ENCODE data around the gene SPARCL1.
A peak's percentile ranks its signal among the peaks of the same experiment; 100 is the strongest.

The SPARCL1 gene

DNA sequence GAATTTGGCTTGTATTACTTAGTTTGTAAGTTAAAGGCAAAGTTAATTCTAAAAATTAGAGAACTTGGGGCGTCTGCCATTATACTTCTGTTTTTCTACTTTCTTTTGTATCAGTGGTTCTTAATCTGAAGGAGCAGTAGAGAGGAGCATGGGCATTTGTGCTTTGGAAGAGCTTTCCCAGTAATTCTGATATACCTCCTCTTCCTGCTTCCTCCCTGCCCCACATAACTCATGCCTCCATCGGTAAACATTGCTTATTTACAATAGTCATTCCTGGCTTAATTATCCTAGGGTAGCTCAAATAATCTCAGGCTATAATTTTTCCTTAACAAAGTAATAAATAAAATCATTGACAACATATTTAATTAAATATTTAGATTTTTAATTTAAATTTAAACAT lies 37.1 kb upstream of the SPARCL1 start:
- TF ChIP-seq, protein P1, sequence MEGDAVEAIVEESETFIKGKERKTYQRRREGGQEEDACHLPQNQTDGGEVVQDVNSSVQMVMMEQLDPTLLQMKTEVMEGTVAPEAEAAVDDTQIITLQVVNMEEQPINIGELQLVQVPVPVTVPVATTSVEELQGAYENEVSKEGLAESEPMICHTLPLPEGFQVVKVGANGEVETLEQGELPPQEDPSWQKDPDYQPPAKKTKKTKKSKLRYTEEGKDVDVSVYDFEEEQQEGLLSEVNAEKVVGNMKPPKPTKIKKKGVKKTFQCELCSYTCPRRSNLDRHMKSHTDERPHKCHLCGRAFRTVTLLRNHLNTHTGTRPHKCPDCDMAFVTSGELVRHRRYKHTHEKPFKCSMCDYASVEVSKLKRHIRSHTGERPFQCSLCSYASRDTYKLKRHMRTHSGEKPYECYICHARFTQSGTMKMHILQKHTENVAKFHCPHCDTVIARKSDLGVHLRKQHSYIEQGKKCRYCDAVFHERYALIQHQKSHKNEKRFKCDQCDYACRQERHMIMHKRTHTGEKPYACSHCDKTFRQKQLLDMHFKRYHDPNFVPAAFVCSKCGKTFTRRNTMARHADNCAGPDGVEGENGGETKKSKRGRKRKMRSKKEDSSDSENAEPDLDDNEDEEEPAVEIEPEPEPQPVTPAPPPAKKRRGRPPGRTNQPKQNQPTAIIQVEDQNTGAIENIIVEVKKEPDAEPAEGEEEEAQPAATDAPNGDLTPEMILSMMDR (IDR thresholded peaks at IDR 0.05; ENCODE audit: insufficient read depth, low read depth, low read length, missing control alignments), result no peak
- no peak for DNase-seq (ENCODE audit: low read depth)
- no peak overlapping the region for H3K4me3 ChIP-seq (ENCODE audit: low read depth, low read length)

DNA sequence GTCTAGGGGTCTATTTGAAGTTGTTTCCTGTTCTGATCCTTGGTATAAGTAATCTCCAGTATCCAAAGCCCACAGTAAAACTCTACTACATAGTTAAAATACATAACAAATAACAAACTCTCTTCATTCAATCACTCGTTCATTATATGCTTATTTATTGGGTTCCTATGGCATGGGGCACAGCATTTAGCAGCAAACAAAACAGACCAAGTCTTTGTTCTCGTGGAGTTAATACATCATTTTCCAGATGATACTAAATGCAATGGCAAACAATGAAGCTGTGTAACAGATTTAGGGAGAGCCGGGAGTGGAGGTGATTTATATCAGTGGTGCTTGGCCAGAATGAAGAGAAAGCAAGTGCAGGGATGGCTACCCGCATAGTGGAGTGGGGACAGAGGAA lies 36.6 kb upstream of the SPARCL1 start:
- no peak overlapping the region for H3K4me3 ChIP-seq (ENCODE audit: low read depth, low read length)
- TF ChIP-seq, protein P1 (IDR thresholded peaks at IDR 0.05; ENCODE audit: insufficient read depth, low read depth, low read length, missing control alignments), result no peak
- no peak for DNase-seq (ENCODE audit: low read depth)

DNA sequence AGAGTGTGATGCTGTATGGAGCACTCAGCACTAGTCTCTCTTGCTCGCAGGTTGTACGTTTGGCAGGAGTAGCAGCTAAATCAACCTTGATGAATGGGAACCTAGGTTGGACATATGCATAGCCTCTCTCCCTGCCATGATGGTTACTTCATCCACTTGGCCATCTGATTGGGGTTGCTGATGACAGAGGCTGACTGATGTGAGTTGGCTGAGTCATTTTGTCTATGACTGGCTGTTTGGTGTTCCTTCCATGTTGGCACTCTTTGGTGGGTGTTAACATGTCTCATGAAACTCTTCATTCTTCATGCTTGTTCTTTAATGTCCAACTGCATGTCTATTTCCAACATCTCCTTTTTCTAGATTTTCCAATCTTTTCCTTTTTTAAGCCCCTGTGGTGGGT lies 31.6 kb upstream of the SPARCL1 start:
- TF ChIP-seq, protein P1 (IDR thresholded peaks at IDR 0.05; ENCODE audit: insufficient read depth, low read depth, low read length, missing control alignments), result no peak
- no peak overlapping the region for H3K4me3 ChIP-seq (ENCODE audit: low read depth, low read length)
- DNase-seq (ENCODE audit: low read depth), result no peak

DNA sequence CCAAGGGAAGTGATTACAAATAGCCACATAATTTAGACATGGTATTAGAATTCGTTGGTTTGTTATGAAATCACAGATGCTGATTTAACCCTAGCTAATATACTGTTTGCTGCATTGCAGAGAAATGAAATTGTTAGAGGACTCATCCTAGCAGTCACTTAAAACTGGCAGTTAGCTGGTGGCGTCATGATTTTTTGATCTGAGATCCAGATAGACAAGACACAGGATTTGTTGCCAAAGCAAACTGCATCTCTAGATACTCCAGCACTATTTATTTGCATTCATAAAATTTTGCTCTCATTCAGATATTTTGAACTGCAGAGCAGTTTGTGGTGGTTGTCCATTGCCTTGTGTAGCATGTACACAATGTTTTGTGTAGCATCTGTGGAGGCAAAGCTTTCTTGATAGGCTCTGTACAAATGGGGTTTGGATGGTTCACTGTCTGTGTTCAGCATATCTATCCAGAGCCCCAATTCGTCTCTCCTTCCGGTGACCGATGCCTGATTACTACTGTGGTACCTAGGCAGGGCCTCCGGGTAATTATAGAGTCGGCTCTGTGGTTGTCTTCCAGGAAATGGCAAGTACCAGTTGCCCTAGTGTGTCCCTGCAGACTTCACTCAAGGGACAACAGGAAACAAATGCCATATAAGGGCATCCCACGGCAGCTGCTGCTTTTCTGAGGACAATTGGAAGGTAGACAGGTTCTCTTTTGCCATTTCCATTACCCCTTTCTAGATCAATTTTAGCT lies 30.1 kb upstream of the SPARCL1 start:
- TF ChIP-seq, protein P1 (IDR thresholded peaks at IDR 0.05; ENCODE audit: insufficient read depth, low read depth, low read length, missing control alignments), result no peak
- DNase-seq (ENCODE audit: low read depth), result peak; percentile 83
- H3K4me3 ChIP-seq (ENCODE audit: low read depth, low read length), result no peak overlapping the region

DNA sequence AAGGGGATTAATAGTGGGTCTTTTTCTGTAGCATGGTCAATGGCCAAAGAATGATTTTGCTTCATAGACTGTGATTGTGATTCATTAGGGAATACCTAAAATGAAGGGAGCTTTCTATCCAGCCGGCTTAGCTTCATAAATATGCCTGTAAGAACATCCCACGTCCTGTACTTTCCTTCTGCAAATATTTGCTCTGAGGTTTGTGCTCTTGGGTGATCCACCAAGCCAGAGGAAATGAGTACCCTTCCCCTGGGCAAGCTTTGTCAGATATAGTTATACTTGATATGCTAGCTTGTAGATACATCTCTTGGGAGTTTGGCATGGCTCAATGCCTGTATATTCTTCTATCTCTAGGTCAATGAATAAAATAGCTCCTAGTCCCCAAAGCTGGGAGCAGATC lies 28.2 kb upstream of the SPARCL1 start:
- no peak for DNase-seq (ENCODE audit: low read depth)
- TF ChIP-seq, protein P1 (IDR thresholded peaks at IDR 0.05; ENCODE audit: insufficient read depth, low read depth, low read length, missing control alignments), result no peak
- H3K4me3 ChIP-seq (ENCODE audit: low read depth, low read length), result no peak overlapping the region

DNA sequence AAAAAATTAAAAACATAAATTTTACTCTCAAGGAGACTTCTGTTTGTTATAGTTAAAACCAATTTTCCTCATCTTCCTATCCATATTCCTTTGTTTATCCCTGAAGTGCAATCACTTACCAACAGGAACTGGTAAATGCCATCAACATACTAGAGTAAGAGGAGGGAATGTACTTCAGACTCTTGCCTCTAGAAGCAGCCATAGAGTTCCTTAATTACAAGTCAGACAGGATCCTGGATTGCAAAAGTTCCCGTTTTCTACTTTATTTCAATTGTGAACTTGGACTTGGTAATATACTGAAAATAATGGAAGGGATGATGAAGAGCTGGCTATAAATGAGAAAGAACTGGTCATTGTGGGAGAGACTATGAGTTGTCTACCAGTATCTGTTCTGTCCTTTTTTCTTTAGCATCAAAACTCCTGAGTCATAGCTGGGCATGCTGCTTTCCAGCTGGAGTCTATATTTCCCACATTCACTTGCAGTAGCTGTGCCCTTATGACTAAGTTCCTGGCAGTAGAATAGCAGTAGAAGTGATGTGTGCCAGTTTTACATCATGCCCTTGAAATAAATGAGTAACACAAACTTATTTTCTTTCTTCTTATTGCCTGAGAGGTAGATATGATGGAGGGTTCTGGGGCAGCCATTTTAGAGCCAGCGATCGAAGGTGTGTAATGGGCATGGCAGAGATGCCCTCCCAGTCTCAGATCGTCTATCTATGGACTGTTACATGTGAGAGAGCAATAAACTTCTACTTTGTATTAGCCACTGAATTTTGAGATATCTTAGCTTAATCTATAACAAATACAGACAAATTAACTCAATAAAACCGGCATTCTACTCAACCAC lies 26.8 kb upstream of the SPARCL1 start:
- H3K4me3 ChIP-seq (ENCODE audit: low read depth, low read length), result no peak overlapping the region
- TF ChIP-seq, protein P1 (IDR thresholded peaks at IDR 0.05; ENCODE audit: insufficient read depth, low read depth, low read length, missing control alignments), result no peak
- peak; percentile 6 for DNase-seq (ENCODE audit: low read depth)
